Spinal cord (tissue), 10 donors: ENCODE data around the gene CRYGN. TPM values are rescaled to one million over a fixed set of nuclear protein-coding genes. Genes with fewer than 3 reads are reported as not detected.

ENCODE experiments used
- DNase-seq, 6 donors: peaks; one replicate each; pipeline versions ENCODE4 v3.0.0 to v3.0.0-alpha.2; 2013 to 2015; ENCODE audit warnings: low spot score in 6 of 6, low read depth in 4 of 6
- H3K27ac ChIP-seq: one replicate; pipeline ENCODE4 v1.5.1; 2013; ENCODE audit warnings: low read depth, low read length, control low read depth
- H3K27me3 ChIP-seq: one replicate; pipeline ENCODE4 v1.6.1; 2013; ENCODE audit warnings: low read length; ENCODE audit not compliant: control insufficient read depth, insufficient read depth
- H3K36me3 ChIP-seq: one replicate; pipeline ENCODE4 v1.6.1; 2013; ENCODE audit warnings: low read length; ENCODE audit not compliant: control insufficient read depth, insufficient read depth
- H3K4me1 ChIP-seq: one replicate; pipeline ENCODE4 v1.6.1; 2013; ENCODE audit warnings: low read length; ENCODE audit not compliant: control insufficient read depth, insufficient read depth
- H3K4me3 ChIP-seq: one replicate; pipeline ENCODE4 v1.5.1; 2013; ENCODE audit warnings: low read depth, low read length, control low read depth
- H3K9me3 ChIP-seq: one replicate; pipeline ENCODE4 v1.6.1; 2013; ENCODE audit warnings: low read length; ENCODE audit not compliant: control insufficient read depth, insufficient read depth
- WGBS: methylation state at CpG from one replicate; pipeline ENCODE4 v1.1.5; 2013; ENCODE audit warnings: missing lambda C conversion rate; ENCODE audit not compliant: insufficient coverage; 5-methylcytosine and 5-hydroxymethylcytosine counted together
- polyA plus RNA-seq, 2 donors: library from polyadenylated mRNA; unstranded; fragments of 120-200 nt; gene quantifications; one replicate each; pipeline ENCODE4 v1.2.1, GENCODE V29; 2013; ENCODE audit not compliant: insufficient read length in 2 of 2
- total RNA-seq, 2 donors: library from RNA; depleted of rRNA in 1 of 2; stranded (reverse); fragments of 120-200 nt in 1 of 2; fragments of >200 nt in 1 of 2; gene quantifications; one replicate each; pipeline versions ENCODE4 v1.2.3 to v1.2.4, GENCODE V29; 2013 to 2014
- donor health status: healthy.

CRYGN gene
- total and polyA plus RNA-seq, 4 donors, result 0.55 to 10.3 (median 2.2) TPM

DNA sequence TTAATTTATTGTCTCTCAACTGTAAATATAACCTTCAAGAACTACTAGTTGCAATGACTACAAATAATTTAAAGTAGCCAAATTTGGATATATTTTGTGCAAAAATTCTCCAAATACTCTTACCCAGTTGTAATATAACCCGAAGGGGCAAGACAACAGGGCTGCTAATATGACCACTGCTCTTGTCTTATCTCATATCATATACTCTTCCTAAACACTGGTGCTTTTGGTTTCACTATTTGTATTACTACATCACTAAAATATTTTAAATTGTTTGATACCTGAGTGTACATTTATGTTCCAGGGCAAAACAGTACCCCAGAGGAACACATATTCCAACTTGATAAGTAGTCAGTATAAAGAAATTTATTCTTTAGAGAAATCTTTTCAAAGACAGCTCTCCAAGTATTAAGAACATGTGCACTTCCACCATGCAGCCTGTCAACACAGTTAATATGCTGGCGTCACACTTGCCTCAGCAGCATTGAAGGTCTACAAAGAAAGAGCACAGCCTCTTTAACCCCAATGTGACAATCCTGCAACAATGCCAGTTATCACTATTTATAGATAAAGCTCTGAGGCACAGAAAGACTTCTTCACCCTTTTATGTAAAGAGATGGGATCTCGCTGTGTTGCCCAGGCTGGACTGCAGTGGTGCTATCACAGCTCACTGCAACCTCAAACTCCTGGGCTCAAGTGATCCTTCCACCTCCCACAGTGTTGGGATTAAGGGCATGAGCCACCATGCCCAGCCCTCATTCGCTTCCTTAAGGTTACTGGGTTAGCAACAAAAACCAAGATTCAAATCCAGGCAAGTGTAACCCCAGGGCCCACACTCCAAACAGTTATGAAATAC, 41.9 kb upstream of the CRYGN start:
- Histone ChIP-seq H3K4me3 (no peak overlapping the region), H3K36me3 (peaks cover 14% of the 10 kb centered on the region), H3K27ac (no peak overlapping the region), H3K27me3 (no peaks in the 10 kb centered on the region), H3K4me1 (peaks cover under 1% of the 10 kb centered on the region), H3K9me3 (no peaks in the 10 kb centered on the region)
- WGBS, result 82% methylated on average over 3 of the region's 4 CpGs
- no peak for DNase-seq

DNA sequence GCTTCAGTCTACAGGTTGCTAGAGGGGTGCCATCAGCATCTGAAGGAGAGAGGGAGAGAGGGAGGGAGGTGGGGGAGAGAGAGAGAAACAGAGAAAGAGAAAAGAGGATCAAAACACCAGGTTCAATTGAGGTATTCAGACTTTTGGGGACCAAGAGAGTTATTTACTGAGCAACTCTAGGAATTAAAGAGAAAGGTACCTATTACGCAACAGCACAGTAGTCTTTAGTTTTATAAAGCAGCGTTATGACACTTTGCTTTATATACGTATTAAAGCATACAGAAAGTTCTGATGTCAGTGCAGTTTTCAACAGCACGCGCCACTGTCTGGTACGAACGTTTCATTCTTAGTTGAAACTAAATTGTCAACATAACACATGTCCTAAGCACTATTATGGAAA, 37.9 kb upstream of the CRYGN start:
- no peaks in the 10 kb centered on the region for H3K9me3 ChIP-seq
- DNase-seq, result no peak
- H3K27ac ChIP-seq, result no peak overlapping the region
- no peaks in the 10 kb centered on the region for H3K27me3 ChIP-seq
- H3K4me3 ChIP-seq, result no peak overlapping the region
- WGBS, result no CpG with 5 or more reads among the region's 7 CpGs
- H3K4me1 ChIP-seq, result peaks cover 3% of the 10 kb centered on the region
- peaks cover 10% of the 10 kb centered on the region for H3K36me3 ChIP-seq

DNA sequence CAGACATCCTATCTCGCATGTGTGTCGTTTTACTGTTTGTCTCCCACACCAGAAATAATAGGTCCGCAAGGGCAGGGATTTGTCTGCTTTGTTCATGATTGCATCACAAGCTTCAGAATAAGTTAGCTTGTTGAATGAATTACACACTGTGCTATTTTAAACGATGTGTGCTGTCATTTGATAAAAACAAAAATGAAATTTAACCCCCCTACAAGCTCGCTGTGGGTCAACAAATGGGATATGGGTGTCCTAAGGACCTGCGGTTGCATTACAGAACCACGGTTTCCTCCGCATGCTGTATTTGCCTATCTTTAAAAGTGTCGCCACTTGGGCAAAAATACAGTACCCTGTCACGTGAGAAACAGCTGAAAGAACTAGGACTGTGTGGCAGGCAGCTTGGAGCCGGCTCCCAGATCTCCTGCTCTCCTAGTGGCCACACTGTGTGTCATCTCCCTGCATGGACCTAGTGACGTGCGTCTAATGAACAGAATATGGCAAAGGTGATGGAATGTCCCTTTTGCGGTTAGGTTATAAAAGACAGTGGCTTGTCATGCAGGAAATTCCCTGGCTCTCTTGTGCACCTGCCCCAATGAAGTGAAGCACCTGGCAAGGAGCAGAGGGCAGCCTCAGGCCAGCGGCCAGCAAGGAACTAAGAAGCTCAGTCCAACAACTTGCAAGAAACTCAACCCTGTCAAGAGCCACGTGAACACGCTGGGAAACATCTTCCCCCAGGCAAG, 32.9 kb upstream of the CRYGN start:
- H3K4me1 ChIP-seq, result peaks cover 17% of the 10 kb centered on the region
- 86% methylated on average over 14 of the region's 17 CpGs for WGBS

DNA sequence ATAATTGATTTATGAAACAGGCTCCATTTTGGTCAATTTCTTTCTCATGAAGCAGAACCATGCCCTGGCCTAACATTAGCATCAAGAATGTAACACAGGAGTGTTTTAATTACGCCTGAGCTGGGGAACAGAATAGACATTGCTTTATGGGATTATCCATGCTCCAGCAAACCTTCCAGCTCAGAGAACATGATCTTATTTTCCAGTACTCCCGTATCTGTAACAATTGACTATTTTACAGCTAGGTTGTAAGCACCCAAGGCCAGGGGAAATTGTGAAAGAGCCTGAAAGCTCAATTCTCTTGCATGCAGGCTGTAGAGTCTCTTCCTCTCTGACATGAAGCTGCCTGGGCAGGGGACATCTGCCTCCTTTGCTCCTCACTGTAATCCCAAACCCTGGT, 30.8 kb upstream of the CRYGN start:
- peak in 2 of 6 donors; percentile 33 to 62 for DNase-seq
- Histone ChIP-seq H3K9me3 (no peaks in the 10 kb centered on the region), H3K27ac (no peak overlapping the region), H3K4me1 (peaks cover 22% of the 10 kb centered on the region), H3K36me3 (peaks cover 33% of the 10 kb centered on the region), H3K27me3 (no peaks in the 10 kb centered on the region), H3K4me3 (no peak overlapping the region)
- WGBS, result no CpG with 5 or more reads among the region's 2 CpGs

More for the DNA sequence above, 32.9 kb upstream of the CRYGN start:
- DNase-seq, result no peak
- Histone ChIP-seq H3K9me3 (no peaks in the 10 kb centered on the region), H3K27me3 (no peaks in the 10 kb centered on the region), H3K27ac (no peak overlapping the region), H3K36me3 (peaks cover 20% of the 10 kb centered on the region), H3K4me3 (no peak overlapping the region)

DNA sequence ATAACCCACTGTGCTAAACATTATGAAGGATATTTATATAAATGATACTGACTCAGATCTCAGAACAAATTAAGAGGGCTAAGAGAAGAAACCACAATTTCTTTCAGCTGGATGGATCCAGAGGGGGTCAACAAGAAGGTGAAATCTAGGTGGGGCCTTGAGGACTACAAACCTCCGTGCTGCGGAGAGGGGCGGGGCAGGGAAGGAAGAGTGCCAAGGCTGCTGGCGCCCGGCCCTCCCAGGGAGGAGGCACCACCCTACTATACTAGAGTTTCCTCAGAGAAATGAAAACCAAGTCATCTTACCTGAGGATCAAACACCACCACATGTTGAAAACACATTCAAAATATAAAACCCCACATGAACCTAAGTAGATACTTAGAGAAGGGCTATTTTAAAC, 29.3 kb upstream of the CRYGN start:
- no peaks in the 10 kb centered on the region for H3K27me3 ChIP-seq
- H3K9me3 ChIP-seq, result no peaks in the 10 kb centered on the region
- H3K27ac ChIP-seq, result no peak overlapping the region
- peaks cover 22% of the 10 kb centered on the region for H3K4me1 ChIP-seq
- no peak for DNase-seq
- no peak overlapping the region for H3K4me3 ChIP-seq
- 100% methylated on average over 1 of the region's 5 CpGs for WGBS
- peaks cover 42% of the 10 kb centered on the region for H3K36me3 ChIP-seq

DNA sequence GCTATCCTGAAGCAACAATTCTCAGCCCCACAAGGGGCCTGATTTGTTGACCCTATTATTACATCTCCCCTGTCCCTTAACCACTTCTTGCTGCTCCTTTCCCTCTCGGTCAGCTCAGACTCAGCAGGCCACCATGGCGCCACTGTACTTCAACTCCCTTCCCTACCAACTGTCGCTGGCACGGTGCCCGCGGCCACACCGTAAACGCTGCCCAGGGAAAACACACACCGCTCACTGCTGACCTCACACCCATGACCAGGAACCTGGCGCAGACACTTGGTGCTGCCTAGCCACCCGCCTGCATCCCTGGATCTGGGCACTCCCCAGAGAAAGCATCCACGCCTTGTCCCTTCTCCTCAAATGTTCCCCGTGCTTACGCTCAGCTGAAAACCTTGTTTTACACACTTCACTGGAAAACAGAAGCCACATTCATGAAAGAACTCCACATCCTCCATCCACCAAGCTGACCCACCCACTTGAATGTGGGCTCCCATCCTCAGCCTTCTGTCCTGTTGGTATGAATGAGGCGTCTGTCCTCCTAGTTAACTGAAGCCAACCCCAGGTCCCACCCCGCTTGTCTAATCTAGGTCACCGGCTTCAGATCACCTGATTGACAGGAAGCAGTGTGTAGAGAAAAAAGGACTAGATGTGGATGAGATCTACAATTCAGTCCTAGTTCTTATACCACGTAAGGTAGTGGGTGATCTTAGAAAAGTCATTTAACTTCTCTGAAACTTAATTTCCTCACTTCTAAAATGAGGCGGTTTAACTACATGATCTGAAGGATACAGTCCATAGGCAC, 28.5 kb upstream of the CRYGN start:
- 59% methylated on average over 14 of the region's 19 CpGs for WGBS
- peak in 2 of 6 donors; percentile 39 to 44 for DNase-seq
- peaks cover 22% of the 10 kb centered on the region for H3K4me1 ChIP-seq
- H3K27ac ChIP-seq, result peak overlapping the region; percentile 36
- peaks cover 42% of the 10 kb centered on the region for H3K36me3 ChIP-seq
- no peak overlapping the region for H3K4me3 ChIP-seq
- no peaks in the 10 kb centered on the region for H3K27me3 ChIP-seq
- no peaks in the 10 kb centered on the region for H3K9me3 ChIP-seq

DNA sequence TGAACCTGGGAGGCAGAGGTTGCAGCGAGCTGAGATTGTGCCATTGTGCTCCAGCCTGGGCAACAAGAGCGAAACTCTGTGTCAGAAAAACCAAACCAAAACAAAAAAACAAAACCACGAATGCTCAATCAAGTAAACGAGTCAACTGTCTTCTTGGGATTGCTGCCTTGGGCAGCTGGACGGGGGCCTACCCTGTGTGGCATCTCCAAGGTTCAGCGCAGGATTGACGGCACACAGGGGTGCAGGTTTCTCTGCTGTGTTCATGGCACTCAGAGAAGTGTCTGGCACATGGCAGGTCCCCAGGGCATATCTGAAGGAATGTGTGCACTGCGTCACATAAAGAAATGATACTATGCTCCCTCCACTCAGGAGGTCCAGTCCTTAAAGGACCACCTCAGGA, 25.2 kb upstream of the CRYGN start:
- Histone ChIP-seq H3K27me3 (no peaks in the 10 kb centered on the region), H3K9me3 (no peaks in the 10 kb centered on the region), H3K27ac (no peak overlapping the region), H3K36me3 (peaks cover 38% of the 10 kb centered on the region), H3K4me3 (no peak overlapping the region), H3K4me1 (peaks cover 26% of the 10 kb centered on the region)
- 93% methylated on average over 6 of the region's 8 CpGs for WGBS
- DNase-seq, result no peak

DNA sequence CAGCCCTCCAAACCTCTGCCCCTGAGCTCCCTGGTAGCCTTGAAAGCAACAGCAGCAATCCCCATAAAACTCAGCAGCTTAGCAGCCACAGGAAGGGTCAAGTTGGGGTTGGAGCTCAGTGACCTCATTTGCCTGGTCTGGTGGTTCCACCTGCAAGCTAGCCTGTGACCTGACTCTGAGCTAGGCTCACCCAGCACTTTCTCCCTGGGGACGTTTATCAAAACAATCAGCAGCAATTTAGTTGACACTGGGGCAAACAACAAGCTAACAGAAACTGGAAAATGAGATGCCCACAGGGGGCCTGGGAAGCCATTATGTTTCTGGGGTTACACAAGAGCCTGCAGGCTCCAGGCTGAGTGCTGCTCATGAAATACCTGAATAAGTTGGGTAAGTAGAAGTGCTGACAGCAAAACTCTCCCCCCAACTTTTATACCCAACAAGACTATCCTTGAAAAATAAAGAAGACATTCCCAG, 22.4 kb upstream of the CRYGN start:
- Histone ChIP-seq H3K9me3 (no peaks in the 10 kb centered on the region), H3K4me3 (no peak overlapping the region), H3K36me3 (peaks cover 19% of the 10 kb centered on the region), H3K4me1 (peaks cover 28% of the 10 kb centered on the region), H3K27me3 (no peaks in the 10 kb centered on the region), H3K27ac (no peak overlapping the region)
- DNase-seq, result no peak
- WGBS, result no CpG with 5 or more reads among the region's 1 CpG

DNA sequence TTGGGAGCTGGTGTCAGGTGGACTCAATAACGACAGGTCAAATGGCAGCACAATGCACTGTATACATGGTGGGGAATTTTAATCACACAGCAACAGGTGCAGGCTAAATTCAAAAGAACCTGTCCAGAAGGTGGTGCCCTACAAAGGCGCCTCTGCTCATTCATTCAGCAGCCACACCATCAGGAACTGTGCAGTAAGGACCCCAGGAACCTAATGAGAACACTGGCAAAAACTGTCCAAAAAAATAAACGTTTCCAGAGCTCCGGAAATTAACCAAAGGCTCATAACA, 21.9 kb upstream of the CRYGN start:
- peaks cover 15% of the 10 kb centered on the region for H3K36me3 ChIP-seq
- no peak overlapping the region for H3K4me3 ChIP-seq
- peaks cover 28% of the 10 kb centered on the region for H3K4me1 ChIP-seq
- H3K9me3 ChIP-seq, result no peaks in the 10 kb centered on the region
- no peaks in the 10 kb centered on the region for H3K27me3 ChIP-seq
- WGBS, result 56% methylated on average over 3 of the region's 4 CpGs
- no peak for DNase-seq
- no peak overlapping the region for H3K27ac ChIP-seq
